Measurements from ENCODE around the gene ASCL1.

The ASCL1 gene

GRCh38 chr12:102976609-102977280, 19.3 kb downstream of the ASCL1 start:
- DNase-seq (ENCODE audit: low spot score in 2 of 2) = no peak
- Histone ChIP-seq H3K4me1 (no peaks in the 10 kb centered on the region), H3K9me3 (no peaks in the 10 kb centered on the region), H3K36me3 (replicated peaks) (no peaks in the 10 kb centered on the region), H3K27me3 (ENCODE audit: low read depth) (no peaks in the 10 kb centered on the region), H3K4me3 (no peak overlapping the region)
- in situ Hi-C loops (cut with MboI; ENCODE audit: low sequenced_read_pairs) = no loop called here

- in situ Hi-C loops (cut with MboI; ENCODE audit: low sequenced_read_pairs) = no loop called here
- DNase-seq (ENCODE audit: low spot score in 2 of 2) = no peak
- Histone ChIP-seq H3K9me3 (no peaks in the 10 kb centered on the region), H3K27me3 (ENCODE audit: low read depth) (no peaks in the 10 kb centered on the region), H3K4me3 (no peak overlapping the region), H3K4me1 (no peaks in the 10 kb centered on the region), H3K36me3 (replicated peaks) (no peaks in the 10 kb centered on the region)
Observed at GRCh38 chr12:102977945-102978706, 20.7 kb downstream of the ASCL1 start.

GRCh38 chr12:102980350-102980749, 22.9 kb downstream of the ASCL1 start:
- H3K36me3 ChIP-seq (replicated peaks) = no peaks in the 10 kb centered on the region
- H3K4me3 ChIP-seq = no peak overlapping the region
- in situ Hi-C loops (cut with MboI; ENCODE audit: low sequenced_read_pairs) = no loop called here
- no peaks in the 10 kb centered on the region for H3K4me1 ChIP-seq
- no peaks in the 10 kb centered on the region for H3K27me3 ChIP-seq (ENCODE audit: low read depth)
- no peaks in the 10 kb centered on the region for H3K9me3 ChIP-seq
- DNase-seq (ENCODE audit: low spot score in 2 of 2) = no peak

- H3K27me3 ChIP-seq (ENCODE audit: low read depth) = no peaks in the 10 kb centered on the region
- H3K4me3 ChIP-seq = no peak overlapping the region
- no peaks in the 10 kb centered on the region for H3K36me3 ChIP-seq (replicated peaks)
- H3K9me3 ChIP-seq = no peaks in the 10 kb centered on the region
- no peaks in the 10 kb centered on the region for H3K4me1 ChIP-seq
- in situ Hi-C loops (cut with MboI; ENCODE audit: low sequenced_read_pairs) = no loop called here
- no peak for DNase-seq (ENCODE audit: low spot score in 2 of 2)
Observed at GRCh38 chr12:102990419-102990818, 32.9 kb downstream of the ASCL1 start.

GRCh38 chr12:102992297-102992696, 34.8 kb downstream of the ASCL1 start:
- Histone ChIP-seq H3K9me3 (no peaks in the 10 kb centered on the region), H3K4me1 (no peaks in the 10 kb centered on the region), H3K4me3 (no peak overlapping the region), H3K36me3 (replicated peaks) (no peaks in the 10 kb centered on the region), H3K27me3 (ENCODE audit: low read depth) (no peaks in the 10 kb centered on the region)
- DNase-seq (ENCODE audit: low spot score in 2 of 2) = no peak
- in situ Hi-C loops (cut with MboI; ENCODE audit: low sequenced_read_pairs) = no loop called here

DNA sequence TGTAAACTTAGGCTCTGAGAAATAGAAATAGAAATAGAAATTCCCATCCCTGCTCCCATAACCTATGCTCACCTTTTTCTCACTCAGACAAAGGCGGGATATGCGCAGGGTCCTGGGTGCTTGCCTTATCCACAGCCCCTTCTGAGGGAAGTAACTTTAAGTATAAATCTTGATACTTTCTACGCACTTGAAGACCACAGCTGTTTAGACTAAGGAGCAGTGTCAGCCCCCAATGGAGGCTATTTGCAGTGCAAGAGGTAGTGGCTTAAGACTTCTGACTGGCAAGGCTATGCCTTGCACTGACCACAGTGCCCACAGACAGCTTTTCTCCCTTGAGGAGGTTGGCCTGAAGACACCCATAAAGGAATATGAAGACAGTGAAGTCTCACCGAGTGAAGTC, 35.2 kb downstream of the ASCL1 start:
- Histone ChIP-seq H3K9me3 (no peaks in the 10 kb centered on the region), H3K27me3 (ENCODE audit: low read depth) (no peaks in the 10 kb centered on the region), H3K4me3 (no peak overlapping the region), H3K4me1 (no peaks in the 10 kb centered on the region), H3K36me3 (replicated peaks) (no peaks in the 10 kb centered on the region)
- DNase-seq (ENCODE audit: low spot score in 2 of 2) = no peak
- in situ Hi-C loops (cut with MboI; ENCODE audit: low sequenced_read_pairs) = no loop called here

DNA sequence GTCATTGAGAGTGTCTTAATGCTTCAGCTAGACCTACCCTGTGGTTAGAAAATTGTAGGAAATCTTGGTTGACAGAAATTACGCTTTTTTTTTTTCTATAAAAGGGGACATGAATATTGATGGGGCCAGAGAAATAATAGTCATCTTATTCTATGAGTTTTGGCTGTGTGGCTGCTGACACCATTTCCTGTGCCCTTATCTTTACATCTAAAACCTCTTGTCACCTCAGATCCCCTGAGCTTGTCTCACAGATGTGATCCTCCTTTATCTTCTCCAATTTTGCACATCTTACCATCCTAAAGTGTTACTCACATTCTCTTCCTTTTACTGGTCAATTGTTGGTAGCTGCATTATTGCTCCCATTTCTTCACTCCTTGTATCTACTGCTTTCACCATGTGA, 36.1 kb downstream of the ASCL1 start:
- H3K4me3 ChIP-seq = no peak overlapping the region
- DNase-seq (ENCODE audit: low spot score in 2 of 2) = no peak

GRCh38 chr12:102995372-102995771, 37.9 kb downstream of the ASCL1 start:
- DNase-seq (ENCODE audit: low spot score in 2 of 2) = no peak
- in situ Hi-C loops (cut with MboI; ENCODE audit: low sequenced_read_pairs) = no loop called here
- Histone ChIP-seq H3K36me3 (replicated peaks) (no peaks in the 10 kb centered on the region), H3K27me3 (ENCODE audit: low read depth) (no peaks in the 10 kb centered on the region), H3K9me3 (no peaks in the 10 kb centered on the region), H3K4me3 (no peak overlapping the region), H3K4me1 (no peaks in the 10 kb centered on the region)

More for the DNA sequence above, 36.1 kb downstream of the ASCL1 start:
- no peaks in the 10 kb centered on the region for H3K9me3 ChIP-seq
- H3K4me1 ChIP-seq = no peaks in the 10 kb centered on the region
- no peaks in the 10 kb centered on the region for H3K36me3 ChIP-seq (replicated peaks)
- no peaks in the 10 kb centered on the region for H3K27me3 ChIP-seq (ENCODE audit: low read depth)
- in situ Hi-C loops (cut with MboI; ENCODE audit: low sequenced_read_pairs) = no loop called here
